ENCODE data around the gene KLHL24. TPM values are rescaled to one million over a fixed set of nuclear protein-coding genes. Genes with fewer than 3 reads are reported as not detected.

The KLHL24 gene
- total and polyA plus RNA-seq, 2 of the 13 experiments (the other 11 are each of a cell fraction or from before 2014, with no cell fraction given): 6.9 to 15.7 TPM

DNA sequence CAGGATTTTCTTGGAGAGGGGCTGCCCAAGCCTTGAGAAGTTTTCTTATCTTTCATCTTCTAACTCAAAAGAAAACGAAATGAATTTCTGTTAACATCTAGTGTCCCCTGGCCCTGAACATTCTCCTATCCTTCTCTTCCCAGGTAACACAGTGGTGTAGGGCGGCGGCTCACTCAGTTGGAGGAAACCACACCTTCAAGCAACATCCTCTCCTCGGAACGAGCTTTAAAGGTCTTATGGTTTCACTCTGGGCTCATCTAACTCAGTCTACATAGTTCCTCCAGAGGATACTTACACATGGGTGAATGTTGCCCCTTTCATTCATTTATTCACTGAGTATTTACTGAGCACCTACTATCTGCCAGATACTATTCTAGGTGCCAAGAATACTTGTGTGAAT, 48.9 kb upstream of the KLHL24 start:
- CTCF ChIA-PET (ENCODE audit: low intra/inter-chr PET ratio, low total read pairs): no interaction called here

More for the DNA sequence above, 48.9 kb upstream of the KLHL24 start:
- POLR2A ChIA-PET: no interaction called here
- no peak for TF ChIP-seq NFATC3 (CRISPR knock-in tag; IDR thresholded peaks at IDR 0.05)
- TF ChIP-seq ZNF253 (CRISPR knock-in tag; IDR thresholded peaks at IDR 0.05; ENCODE audit: borderline replicate concordance): no peak
- TF ChIP-seq ZFP62 (CRISPR knock-in tag; IDR thresholded peaks at IDR 0.05): no peak
- no peak for TF ChIP-seq SALL1 (CRISPR knock-in tag; IDR thresholded peaks at IDR 0.05)
- TF ChIP-seq ZNF44 (CRISPR knock-in tag; IDR thresholded peaks at IDR 0.05): no peak
- TF ChIP-seq CENPX (CRISPR knock-in tag; IDR thresholded peaks at IDR 0.05): no peak
- TF ChIP-seq, protein P1, sequence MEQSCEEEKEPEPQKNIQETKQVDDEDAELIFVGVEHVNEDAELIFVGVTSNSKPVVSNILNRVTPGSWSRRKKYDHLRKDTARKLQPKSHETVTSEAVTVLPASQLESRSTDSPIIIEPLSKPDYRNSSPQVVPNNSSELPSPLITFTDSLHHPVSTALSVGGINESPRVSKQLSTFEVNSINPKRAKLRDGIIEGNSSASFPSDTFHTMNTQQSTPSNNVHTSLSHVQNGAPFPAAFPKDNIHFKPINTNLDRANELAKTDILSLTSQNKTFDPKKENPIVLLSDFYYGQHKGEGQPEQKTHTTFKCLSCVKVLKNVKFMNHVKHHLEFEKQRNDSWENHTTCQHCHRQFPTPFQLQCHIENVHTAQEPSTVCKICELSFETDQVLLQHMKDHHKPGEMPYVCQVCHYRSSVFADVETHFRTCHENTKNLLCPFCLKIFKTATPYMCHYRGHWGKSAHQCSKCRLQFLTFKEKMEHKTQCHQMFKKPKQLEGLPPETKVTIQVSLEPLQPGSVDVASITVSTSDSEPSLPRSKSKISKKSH (CRISPR knock-in tag; IDR thresholded peaks at IDR 0.05; ENCODE audit: borderline replicate concordance): no peak
- no peak for TF ChIP-seq ZNF615 (CRISPR knock-in tag; IDR thresholded peaks at IDR 0.05; ENCODE audit: borderline replicate concordance)
- TF ChIP-seq, protein P2, sequence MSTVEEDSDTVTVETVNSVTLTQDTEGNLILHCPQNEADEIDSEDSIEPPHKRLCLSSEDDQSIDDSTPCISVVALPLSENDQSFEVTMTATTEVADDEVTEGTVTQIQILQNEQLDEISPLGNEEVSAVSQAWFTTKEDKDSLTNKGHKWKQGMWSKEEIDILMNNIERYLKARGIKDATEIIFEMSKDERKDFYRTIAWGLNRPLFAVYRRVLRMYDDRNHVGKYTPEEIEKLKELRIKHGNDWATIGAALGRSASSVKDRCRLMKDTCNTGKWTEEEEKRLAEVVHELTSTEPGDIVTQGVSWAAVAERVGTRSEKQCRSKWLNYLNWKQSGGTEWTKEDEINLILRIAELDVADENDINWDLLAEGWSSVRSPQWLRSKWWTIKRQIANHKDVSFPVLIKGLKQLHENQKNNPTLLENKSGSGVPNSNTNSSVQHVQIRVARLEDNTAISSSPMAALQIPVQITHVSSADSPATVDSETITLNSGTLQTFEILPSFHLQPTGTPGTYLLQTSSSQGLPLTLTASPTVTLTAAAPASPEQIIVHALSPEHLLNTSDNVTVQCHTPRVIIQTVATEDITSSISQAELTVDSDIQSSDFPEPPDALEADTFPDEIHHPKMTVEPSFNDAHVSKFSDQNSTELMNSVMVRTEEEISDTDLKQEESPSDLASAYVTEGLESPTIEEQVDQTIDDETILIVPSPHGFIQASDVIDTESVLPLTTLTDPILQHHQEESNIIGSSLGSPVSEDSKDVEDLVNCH (CRISPR knock-in tag; IDR thresholded peaks at IDR 0.05): no peak
- no peak for TF ChIP-seq SP5 (CRISPR knock-in tag; IDR thresholded peaks at IDR 0.05; ENCODE audit: borderline replicate concordance, low read depth)
- no peak for TF ChIP-seq MIXL1 (CRISPR knock-in tag; IDR thresholded peaks at IDR 0.05)
- intact Hi-C loops (cut with micrococcal nuclease; ENCODE audit: unreplicated experiment) (no loop called here), in situ Hi-C loops (cut with HindIII; ENCODE audit: extremely low pct_ligation_motif_present, low pct_unique_long_range_greater_than_20kb) (no loop called here)
- H3K9ac ChIP-seq (ENCODE audit: insufficient read depth, low read depth, low read length): no peak overlapping the region
- H3K4me1 ChIP-seq (ENCODE audit: insufficient read depth, low read length): peaks cover 27% of the 10 kb centered on the region
- H3K27ac ChIP-seq (ENCODE audit: extremely low read length, insufficient read depth, low read length): no peak overlapping the region
- WGBS (ENCODE audit: low lambda C conversion rate): 71% methylated on average over 5 of the region's 5 CpGs
- H3K4me3 ChIP-seq (replicated peaks in 1 of 3; ENCODE audit: insufficient read depth in 1 of 3, low read depth in 2 of 3, low read length in 3 of 3): no peak overlapping the region
- H3K9me3 ChIP-seq (ENCODE audit: low read length): no peaks in the 10 kb centered on the region
- no peaks in the 10 kb centered on the region for H3K36me3 ChIP-seq (replicated peaks in 1 of 2; ENCODE audit: control insufficient read depth in 1 of 2, insufficient read depth in 2 of 2, low read length in 2 of 2)
- FAIRE-seq: no peak
- no peak for DNase-seq (ENCODE audit: low spot score)
- H2AFZ ChIP-seq (ENCODE audit: low read length): no peak overlapping the region
- H3K27me3 ChIP-seq (ENCODE audit: control insufficient read depth in 1 of 2, insufficient read depth in 2 of 2, low read length in 2 of 2): no peaks in the 10 kb centered on the region
- H3K4me2 ChIP-seq (ENCODE audit: low read depth, low read length): no peak overlapping the region
- no TSS peak for BruUV-seq (replicated peaks)
- no peaks in the 10 kb centered on the region for H4K20me1 ChIP-seq (ENCODE audit: insufficient read depth, low read length)
- no peaks in the 10 kb centered on the region for H3K79me2 ChIP-seq (ENCODE audit: insufficient read depth, low read length)
- no peak for ATAC-seq

All from HepG2 (cell line).